ENCODE measurements around the gene CCDC192.

Gene CCDC192

GRCh38 chr5:127931396-127931795 lies 228.2 kb downstream of the CCDC192 start:
- no peak for DNase-seq

DNA sequence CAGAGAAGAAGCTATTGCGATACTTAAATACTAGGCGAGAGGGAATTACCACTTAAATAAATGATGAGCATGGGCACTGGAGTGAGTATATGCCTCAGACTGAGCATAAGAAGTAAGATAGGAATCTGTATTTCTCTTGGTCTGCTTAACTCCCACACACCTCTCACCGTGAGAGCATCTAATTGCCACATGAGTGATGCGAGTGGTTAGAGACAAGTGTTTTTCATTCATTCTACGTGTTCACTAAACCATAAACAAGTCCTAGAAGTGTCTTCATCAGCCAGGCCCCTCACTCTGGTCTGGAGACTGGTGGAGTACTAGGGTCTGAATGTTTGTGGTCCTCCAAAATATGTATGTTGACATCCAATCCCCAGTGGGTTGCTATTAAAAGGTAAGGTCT lies 230.2 kb downstream of the CCDC192 start:
- DNase-seq, result no peak

GRCh38 chr5:127934791-127935256 lies 231.6 kb downstream of the CCDC192 start:
- peak; percentile 91 for DNase-seq

GRCh38 chr5:127935398-127935797 lies 232.2 kb downstream of the CCDC192 start:
- DNase-seq, result peak; percentile 60

DNA sequence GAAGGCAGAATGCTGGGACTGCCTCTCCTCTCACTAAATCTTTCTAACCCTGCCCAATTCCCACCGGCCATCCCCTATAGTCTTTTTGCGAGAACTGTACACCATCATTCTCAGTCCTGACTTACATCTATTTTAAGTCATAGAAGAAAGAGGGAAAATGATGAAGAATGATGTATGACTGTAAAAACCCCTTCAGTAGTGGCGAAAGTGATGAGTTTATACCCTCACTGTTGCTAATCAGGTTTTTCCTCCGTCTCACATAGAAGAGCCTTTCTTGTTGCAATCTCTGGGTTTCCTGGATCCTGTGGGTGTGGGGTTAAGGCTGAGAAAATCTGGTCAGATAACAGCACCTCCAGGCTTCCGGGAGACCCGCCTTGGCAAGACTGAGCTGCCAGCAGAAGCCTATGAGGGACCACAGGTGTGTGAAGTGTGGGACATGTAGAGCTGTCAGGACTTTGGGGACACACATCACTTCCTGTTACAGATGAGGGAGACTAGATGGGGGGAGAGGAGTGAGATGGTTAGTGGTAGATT lies 233.3 kb downstream of the CCDC192 start:
- DNase-seq, result no peak

DNA sequence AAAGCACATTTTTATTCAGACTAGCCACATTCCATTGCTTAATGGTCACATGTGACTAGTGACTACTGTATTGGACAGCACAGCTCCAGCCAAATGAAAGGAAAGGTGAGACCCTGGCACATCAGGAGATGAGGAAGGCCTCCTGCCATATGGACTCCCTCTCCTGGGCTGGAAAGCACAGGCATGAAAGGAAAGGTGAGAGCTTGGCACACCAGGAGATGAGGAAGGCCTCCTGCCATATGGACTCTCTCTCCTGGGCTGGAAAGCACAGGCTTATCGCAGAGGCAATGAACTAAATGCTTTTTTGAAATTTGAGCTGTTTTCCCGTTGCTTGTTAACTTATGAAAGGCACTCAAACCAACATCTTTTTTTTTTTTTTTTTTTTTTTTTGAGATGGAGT lies 235.6 kb downstream of the CCDC192 start:
- no peak for DNase-seq

DNA sequence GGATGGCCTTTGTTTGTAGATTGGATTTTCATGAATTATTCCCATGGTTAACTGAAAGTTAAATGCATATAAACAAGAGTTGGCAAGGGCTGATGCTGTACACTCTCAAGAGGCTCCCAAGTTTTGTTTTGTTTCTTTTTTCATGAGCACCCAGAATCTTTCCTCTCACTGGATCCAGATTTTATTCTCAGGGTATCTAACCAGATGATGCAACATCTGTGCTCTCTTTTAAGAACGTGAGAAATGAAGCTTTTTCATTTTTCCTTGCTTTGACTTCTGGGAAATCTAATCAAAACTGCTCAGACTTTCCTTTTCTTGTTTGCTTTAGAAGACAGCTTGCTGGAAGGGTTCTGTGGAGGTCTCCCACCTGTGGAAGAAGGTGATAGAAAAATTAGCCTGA lies 237.7 kb downstream of the CCDC192 start:
- no peak for DNase-seq

DNA sequence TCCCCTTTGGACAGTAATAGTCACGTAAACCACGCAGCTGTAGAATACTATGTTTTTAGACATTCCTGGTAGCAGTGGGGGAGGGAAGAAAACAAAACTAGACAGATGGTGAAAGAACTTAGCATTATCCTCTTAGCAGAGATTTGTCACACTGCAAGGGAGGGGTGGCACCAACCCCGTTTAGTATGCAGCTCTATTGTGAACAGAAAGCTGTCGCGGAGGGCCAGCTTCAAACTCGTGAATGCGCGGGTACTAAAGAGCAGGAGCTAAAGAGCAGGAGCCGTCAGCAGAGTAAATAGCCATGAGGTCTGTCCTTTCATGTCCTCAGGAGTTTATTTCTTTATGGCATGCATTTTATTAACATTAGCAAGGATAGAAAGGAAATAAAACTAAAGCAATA lies 238.5 kb downstream of the CCDC192 start:
- DNase-seq, result no peak

DNA sequence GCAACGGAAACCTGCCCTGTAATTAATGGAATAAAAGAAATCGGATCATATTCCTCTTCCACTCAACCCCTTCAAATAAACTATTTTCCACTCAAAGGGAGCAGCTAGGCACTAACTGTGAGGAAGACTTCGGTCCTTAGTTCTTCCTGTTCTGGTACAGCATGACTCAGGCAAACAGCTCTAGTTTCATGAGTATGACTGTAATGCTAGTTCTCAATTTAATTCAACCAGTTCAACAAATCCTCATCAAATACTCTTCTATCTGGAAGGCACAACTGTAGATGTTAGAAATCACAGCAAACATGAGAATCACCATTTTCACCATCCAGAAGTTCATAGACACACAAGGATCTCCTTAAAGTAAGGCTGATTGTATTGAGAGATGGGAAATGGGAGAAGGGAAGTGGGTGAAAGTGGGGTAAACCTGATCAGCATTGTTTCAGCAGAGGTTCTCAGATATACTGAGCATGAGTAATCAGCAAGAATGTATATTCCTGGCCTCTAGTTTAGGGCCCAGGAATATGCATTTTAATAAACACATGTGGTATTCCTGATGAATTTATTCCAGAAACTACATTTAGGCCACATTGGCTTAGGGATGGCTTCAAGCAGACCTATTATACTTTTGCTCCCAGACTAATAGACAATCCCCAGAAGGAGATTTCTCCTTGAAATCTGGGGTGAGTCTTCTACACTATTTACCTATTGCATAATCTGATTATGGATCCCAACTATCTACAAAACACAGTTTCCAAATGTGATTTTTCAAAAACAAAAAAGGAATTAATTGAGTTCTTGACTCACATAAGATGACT lies 239.3 kb downstream of the CCDC192 start:
- DNase-seq, result no peak

DNA sequence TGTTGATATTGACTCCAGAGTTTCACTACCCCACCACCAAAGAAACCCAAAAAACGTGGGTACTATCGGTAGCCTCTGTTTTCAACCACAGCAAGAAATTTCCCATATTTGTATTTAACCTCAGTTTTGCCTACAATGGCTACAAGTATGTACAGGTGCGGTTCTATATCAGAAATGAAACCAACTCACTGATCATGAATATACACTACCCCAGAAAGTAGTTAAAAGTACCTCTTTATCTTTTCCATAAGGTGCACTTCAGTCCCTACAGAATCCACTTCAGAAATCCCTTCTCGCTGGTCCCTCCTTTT lies 239.8 kb downstream of the CCDC192 start:
- no peak for DNase-seq

DNA sequence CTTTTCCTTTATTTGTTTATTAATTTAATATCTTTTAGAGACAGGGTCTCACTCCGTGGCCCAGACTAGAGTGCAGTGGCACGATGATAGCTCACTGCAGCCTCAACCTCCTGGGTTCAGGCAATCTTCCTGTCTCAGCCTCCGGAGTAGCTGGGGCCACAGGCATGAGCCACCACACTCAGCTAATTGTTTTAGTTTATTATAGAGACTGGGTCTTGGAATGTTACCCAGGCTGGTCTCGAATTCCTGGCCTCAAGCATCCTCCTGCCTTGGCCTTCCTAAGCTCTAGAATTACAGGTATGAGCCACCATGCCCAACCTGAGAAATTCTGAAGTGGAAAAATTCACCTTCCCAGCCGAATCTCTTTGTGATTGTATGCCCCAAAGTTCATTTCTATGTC lies 240.9 kb downstream of the CCDC192 start:
- DNase-seq, result no peak

DNA sequence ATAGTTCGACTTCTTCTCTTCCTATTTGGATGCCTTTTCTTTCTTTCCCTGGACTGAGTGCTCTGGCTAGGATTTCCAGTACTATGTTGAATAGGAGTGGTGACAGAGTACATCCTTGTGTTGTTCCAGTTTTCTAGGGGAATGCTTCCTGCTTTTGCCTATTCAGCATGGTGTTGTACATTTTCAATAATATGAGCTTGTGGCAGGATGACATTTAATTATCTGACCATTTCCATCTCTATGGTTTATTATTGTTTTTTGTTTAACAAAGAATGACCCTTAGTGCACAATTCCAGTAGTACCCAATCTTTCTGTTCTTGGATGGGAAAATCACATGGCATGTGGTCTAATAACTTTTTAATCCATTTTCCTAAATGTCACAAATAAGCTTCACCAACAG lies 244.8 kb downstream of the CCDC192 start:
- no peak for DNase-seq

GRCh38 chr5:127950707-127951391 lies 247.7 kb downstream of the CCDC192 start:
- DNase-seq, result no peak

- DNase-seq, result no peak
These were observed 248.6 kb downstream of the CCDC192 start for GRCh38 chr5:127951791-127952190.

- DNase-seq, result no peak
These were observed 254.0 kb downstream of the CCDC192 start for GRCh38 chr5:127957183-127957582.

DNA sequence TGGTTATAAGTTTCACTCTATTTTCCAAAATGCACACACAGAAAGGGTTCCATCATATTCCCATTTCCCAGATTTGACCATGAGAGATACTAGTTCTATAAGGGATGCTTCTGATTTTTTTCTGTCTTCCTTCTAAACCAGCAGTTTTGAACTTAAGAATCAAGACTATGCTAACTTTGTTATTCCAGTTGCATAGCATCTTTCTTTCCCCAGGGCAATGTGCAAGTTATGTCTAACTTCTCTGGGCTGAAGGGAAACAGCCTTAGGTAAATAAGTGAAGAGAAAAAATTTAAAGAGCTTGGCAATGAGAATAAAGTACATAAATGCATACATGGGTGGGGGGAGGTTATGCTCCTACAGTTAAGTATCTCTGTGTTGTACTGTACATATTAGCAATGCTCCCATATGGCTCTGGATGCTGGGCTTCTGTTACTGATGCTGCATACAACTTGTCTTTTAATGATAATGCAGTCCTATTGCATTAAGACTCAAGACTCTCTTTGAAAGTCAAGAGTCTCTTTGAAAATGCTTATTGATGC lies 254.6 kb downstream of the CCDC192 start:
- DNase-seq, result no peak

DNA sequence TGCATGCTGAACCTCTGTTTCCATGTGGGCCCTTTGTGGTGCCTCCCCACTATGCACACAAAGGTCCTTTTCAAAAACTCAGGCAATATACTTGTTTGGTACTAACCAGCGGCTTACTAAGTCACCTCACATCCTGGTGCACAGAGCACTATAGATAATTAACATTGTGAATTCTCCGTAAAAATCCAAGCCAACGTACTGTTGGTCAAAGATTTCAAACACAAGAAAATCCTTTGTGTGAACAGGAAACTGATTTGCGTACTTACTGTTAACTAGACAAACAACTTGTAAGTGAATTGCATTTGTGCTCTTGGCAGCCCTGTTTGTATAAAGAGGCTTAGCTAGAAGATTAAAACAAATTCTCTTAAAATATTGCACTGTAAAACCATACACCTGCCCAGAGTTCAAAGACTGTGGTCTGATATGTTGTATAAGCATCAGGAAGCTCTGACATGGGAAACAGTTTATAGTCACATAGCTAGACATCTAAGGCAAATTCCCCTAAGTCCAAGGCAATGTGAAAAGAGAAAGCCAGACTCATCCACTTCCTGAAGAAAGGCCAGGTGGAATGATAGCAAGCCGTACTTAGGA lies 255.3 kb downstream of the CCDC192 start:
- DNase-seq, result peak; percentile 36

GRCh38 chr5:127959152-127959764 lies 256.1 kb downstream of the CCDC192 start:
- DNase-seq, result peak; percentile 85

GRCh38 chr5:127960270-127960691 lies 257.1 kb downstream of the CCDC192 start:
- peak; percentile 32 for DNase-seq

DNA sequence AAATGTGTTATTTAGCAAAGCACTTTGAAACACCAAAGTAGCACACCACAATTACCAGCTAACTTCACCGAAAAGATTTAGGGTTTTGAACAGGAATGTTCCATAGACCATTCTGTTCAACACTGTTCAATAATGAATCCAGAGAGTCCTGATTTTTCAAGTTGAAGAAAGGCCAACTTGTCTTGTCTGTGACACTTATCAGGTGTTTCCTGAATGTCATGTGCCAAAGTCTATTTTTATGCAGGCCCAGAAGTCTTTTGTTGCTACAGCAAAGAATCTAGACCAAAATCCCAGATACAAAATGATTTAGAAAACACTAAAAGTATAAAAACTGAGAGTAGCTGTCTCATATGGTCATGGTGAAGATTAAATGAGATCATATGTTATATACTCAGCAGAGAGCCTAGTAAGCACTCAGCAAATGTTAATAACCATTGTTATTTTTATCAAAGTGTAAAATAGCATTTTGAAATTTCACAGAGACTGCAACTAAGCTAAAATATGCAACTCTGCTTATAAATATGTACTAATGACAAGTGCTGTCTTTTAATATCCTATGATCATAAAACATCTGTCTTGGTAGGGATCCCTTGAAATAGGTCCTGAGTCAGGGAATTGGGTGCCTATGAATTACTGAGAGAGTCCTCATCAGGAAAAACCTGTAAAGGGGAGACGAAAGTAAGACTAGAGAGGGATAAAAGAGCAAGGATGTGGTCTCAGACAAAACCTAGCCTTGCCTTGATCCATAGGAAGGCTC lies 258.0 kb downstream of the CCDC192 start:
- DNase-seq, result no peak

- no peak for DNase-seq
These were observed 258.6 kb downstream of the CCDC192 start for GRCh38 chr5:127961763-127962145.

- no peak for DNase-seq
These were observed 259.3 kb downstream of the CCDC192 start for GRCh38 chr5:127962491-127962890.
